ENCODE data around the gene AURKAIP1. TPM values are rescaled to one million over a fixed set of nuclear protein-coding genes. Genes with fewer than 3 reads are reported as not detected.
A peak's percentile ranks its signal among the peaks of the same experiment; 100 is the strongest.
"Not testable (repeated sequence)": the region's sequence is repeated elsewhere in the genome, so short reads cannot be mapped to it uniquely, and the experiment has no call there.

The AURKAIP1 gene
- total and polyA plus RNA-seq, 2 donors (not counting 1 experiment from before 2014, with no cell fraction given): 42.2 to 85.2 TPM

DNA sequence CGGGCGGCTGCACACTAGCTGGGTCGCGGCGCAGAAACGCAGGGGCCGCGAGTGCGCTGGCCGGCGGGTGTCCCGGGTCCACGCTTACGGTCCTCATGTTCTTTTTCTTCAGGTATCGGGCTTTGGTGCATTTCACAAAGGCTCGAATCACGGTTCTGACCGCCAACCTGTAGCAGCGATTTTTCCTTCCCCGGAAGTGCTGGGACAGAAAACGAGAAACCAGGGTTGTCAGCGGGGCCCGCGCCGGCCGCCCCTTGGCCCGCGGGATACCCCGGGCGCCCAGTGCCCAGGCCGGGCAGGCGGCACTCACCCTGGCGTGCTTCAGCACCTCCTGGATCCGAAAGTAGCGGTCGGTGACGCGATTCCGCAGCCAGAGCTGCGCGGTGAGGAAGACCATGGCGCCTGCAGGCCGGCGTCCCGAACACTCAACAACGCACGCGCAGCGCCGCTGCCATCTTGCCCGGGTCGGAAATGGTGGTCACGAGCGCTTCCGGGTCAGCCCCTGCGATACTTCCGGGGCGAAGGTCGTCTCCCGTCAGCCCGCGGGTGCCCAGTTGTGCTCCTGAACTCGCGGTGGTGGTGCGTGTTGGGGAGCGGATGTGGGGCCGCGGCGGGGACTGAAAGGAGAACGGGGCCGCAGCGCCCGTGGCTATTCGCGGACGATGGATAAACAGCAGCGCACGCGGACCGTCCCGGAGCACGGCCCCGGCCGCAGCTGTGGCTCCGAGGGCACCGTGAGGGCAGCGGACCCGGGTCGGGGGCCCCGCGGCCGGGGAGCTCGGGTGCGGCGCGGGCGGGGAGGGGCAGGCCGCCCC lies 32.0 kb upstream of the AURKAIP1 start, which contains the start of gene MRPL20:
MRPL20 (minus strand) TSS at position 473 of the 815 bp plus-strand sequence; CDS start at position 397, 76 bp downstream.
- H3K9me3 ChIP-seq (ENCODE audit: control insufficient read depth, insufficient read depth, low read depth, low read length): no peaks in the 10 kb centered on the region
- peak within 1 kb of the TSS; percentile 95 for H3K9ac ChIP-seq (ENCODE audit: insufficient read depth, low read length)
- H3K27ac ChIP-seq (ENCODE audit: insufficient read depth, low read length): peak within 1 kb of the TSS; percentile 73
- H3K4me1 ChIP-seq (ENCODE audit: control insufficient read depth, extremely low read depth, insufficient read depth, low read length): peaks cover 3% of the 10 kb centered on the region
- no peak for TF ChIP-seq EZH2 (IDR thresholded peaks at IDR 0.05; ENCODE audit: low read length, missing control alignments)
- TF ChIP-seq CTCF (conservative IDR thresholded peaks at IDR 0.05 in 1 of 2, IDR thresholded peaks at IDR 0.05 in 1 of 2; ENCODE audit: low read depth in 1 of 2, low read length in 2 of 2): no peak
- peaks cover 11% of the 10 kb centered on the region for H3K36me3 ChIP-seq (ENCODE audit: control insufficient read depth, insufficient read depth, low read length)
- H2AFZ ChIP-seq (ENCODE audit: low read length): peak within 1 kb of the TSS; percentile 68
- H3K4me2 ChIP-seq (ENCODE audit: extremely low read depth, insufficient read depth, low read length): peak within 1 kb of the TSS; percentile 81
- DNase-seq (ENCODE audit: low read depth in 2 of 2): peak; percentile 86 to 88
- peaks cover 52% of the 10 kb centered on the region for H3K79me2 ChIP-seq (ENCODE audit: control insufficient read depth, insufficient read depth, low read length)
- no peaks in the 10 kb centered on the region for H3K27me3 ChIP-seq (ENCODE audit: control insufficient read depth, insufficient read depth, low read length)
- H3K4me3 ChIP-seq (replicated peaks in 1 of 4; ENCODE audit: control extremely low read depth in 1 of 4, insufficient read depth in 1 of 4, low read depth in 3 of 4, low read length in 4 of 4): peak within 1 kb of the TSS; percentile 82 to 94 (median 92)
- H4K20me1 ChIP-seq (ENCODE audit: control insufficient read depth, extremely low read depth, insufficient read depth, low read length): no peaks in the 10 kb centered on the region

DNA sequence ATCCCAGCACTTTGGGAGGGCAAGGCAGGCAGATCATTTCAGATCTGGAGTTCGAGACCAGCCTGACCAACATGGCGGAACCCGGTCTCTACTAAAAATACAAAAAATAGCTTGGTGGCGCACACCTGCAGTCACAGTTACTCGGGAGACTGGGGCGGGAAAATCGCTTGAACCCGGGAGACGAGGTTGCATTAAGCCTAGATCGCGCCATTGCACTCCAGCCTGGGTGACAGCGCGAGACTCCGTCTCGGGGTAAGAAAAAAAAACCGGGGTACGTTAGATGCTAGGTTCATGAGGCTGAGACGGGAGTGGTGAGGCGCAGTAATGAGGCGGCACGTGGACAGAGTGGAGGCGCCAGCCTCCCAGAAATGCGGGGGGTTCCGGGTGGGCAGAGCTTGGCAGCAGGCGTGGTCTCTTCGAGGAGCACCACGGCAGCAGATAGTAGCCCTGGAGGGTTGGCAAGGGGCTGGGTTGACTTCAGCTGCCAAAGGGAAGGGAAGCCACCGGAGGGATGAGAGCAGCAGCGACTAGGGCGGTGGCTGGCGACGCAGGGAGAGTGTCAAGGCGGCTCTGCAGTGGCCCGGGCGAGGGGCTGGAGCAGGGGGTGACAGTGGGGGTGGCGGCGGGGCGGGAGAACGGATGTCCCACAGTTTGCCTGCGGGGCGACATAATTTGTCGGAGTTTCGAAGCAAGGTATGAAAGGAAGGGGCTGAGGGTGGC lies 31.3 kb upstream of the AURKAIP1 start:
- H3K36me3 ChIP-seq (ENCODE audit: control insufficient read depth, insufficient read depth, low read length): peaks cover 15% of the 10 kb centered on the region
- H3K9me3 ChIP-seq (ENCODE audit: control insufficient read depth, insufficient read depth, low read depth, low read length): no peaks in the 10 kb centered on the region
- H3K27me3 ChIP-seq (ENCODE audit: control insufficient read depth, insufficient read depth, low read length): no peaks in the 10 kb centered on the region
- TF ChIP-seq EZH2 (IDR thresholded peaks at IDR 0.05; ENCODE audit: low read length, missing control alignments): no peak
- TF ChIP-seq CTCF (conservative IDR thresholded peaks at IDR 0.05 in 1 of 2, IDR thresholded peaks at IDR 0.05 in 1 of 2; ENCODE audit: low read depth in 1 of 2, low read length in 2 of 2): no peak
- peak overlapping the region; percentile 82 to 94 (median 92) for H3K4me3 ChIP-seq (replicated peaks in 1 of 4; ENCODE audit: control extremely low read depth in 1 of 4, insufficient read depth in 1 of 4, low read depth in 3 of 4, low read length in 4 of 4)
- H2AFZ ChIP-seq (ENCODE audit: low read length): no peak overlapping the region
- peaks cover 3% of the 10 kb centered on the region for H3K4me1 ChIP-seq (ENCODE audit: control insufficient read depth, extremely low read depth, insufficient read depth, low read length)
- no peaks in the 10 kb centered on the region for H4K20me1 ChIP-seq (ENCODE audit: control insufficient read depth, extremely low read depth, insufficient read depth, low read length)
- H3K4me2 ChIP-seq (ENCODE audit: extremely low read depth, insufficient read depth, low read length): peak overlapping the region; percentile 81
- H3K79me2 ChIP-seq (ENCODE audit: control insufficient read depth, insufficient read depth, low read length): peaks cover 57% of the 10 kb centered on the region
- H3K9ac ChIP-seq (ENCODE audit: insufficient read depth, low read length): peak overlapping the region; percentile 95
- DNase-seq (ENCODE audit: low read depth in 2 of 2): no peak
- H3K27ac ChIP-seq (ENCODE audit: insufficient read depth, low read length): peak overlapping the region; percentile 73

- Histone ChIP-seq H2AFZ (ENCODE audit: low read length) (no peak overlapping the region), H3K9ac (ENCODE audit: insufficient read depth, low read length) (no peak overlapping the region), H3K9me3 (ENCODE audit: control insufficient read depth, insufficient read depth, low read depth, low read length) (no peaks in the 10 kb centered on the region), H3K27ac (ENCODE audit: insufficient read depth, low read length) (no peak overlapping the region), H4K20me1 (ENCODE audit: control insufficient read depth, extremely low read depth, insufficient read depth, low read length) (no peaks in the 10 kb centered on the region), H3K4me1 (ENCODE audit: control insufficient read depth, extremely low read depth, insufficient read depth, low read length) (peaks cover 14% of the 10 kb centered on the region), H3K4me2 (ENCODE audit: extremely low read depth, insufficient read depth, low read length) (no peak overlapping the region), H3K79me2 (ENCODE audit: control insufficient read depth, insufficient read depth, low read length) (peaks cover 72% of the 10 kb centered on the region), H3K4me3 (replicated peaks in 1 of 4; ENCODE audit: control extremely low read depth in 1 of 4, insufficient read depth in 1 of 4, low read depth in 3 of 4, low read length in 4 of 4) (no peak overlapping the region), H3K36me3 (ENCODE audit: control insufficient read depth, insufficient read depth, low read length) (peaks cover 25% of the 10 kb centered on the region), H3K27me3 (ENCODE audit: control insufficient read depth, insufficient read depth, low read length) (no peaks in the 10 kb centered on the region)
- no peak for DNase-seq (ENCODE audit: low read depth in 2 of 2)
- TF ChIP-seq CTCF (conservative IDR thresholded peaks at IDR 0.05 in 1 of 2, IDR thresholded peaks at IDR 0.05 in 1 of 2; ENCODE audit: low read depth in 1 of 2, low read length in 2 of 2) (no peak), EZH2 (IDR thresholded peaks at IDR 0.05; ENCODE audit: low read length, missing control alignments) (no peak)
Measured at GRCh38 chr1:1403653-1404052, 28.6 kb upstream of the AURKAIP1 start.

- not testable (repeated sequence) for H3K4me2 ChIP-seq (ENCODE audit: extremely low read depth, insufficient read depth, low read length); H3K9me3 ChIP-seq (ENCODE audit: control insufficient read depth, insufficient read depth, low read depth, low read length); DNase-seq (ENCODE audit: low read depth in 2 of 2); H3K27ac ChIP-seq (ENCODE audit: insufficient read depth, low read length); H3K4me3 ChIP-seq (replicated peaks in 1 of 4; ENCODE audit: control extremely low read depth in 1 of 4, insufficient read depth in 1 of 4, low read depth in 3 of 4, low read length in 4 of 4); H2AFZ ChIP-seq (ENCODE audit: low read length); H4K20me1 ChIP-seq (ENCODE audit: control insufficient read depth, extremely low read depth, insufficient read depth, low read length); H3K9ac ChIP-seq (ENCODE audit: insufficient read depth, low read length); H3K27me3 ChIP-seq (ENCODE audit: control insufficient read depth, insufficient read depth, low read length)
- Histone ChIP-seq H3K36me3 (ENCODE audit: control insufficient read depth, insufficient read depth, low read length) (peaks cover 26% of the 10 kb centered on the region), H3K4me1 (ENCODE audit: control insufficient read depth, extremely low read depth, insufficient read depth, low read length) (peaks cover 15% of the 10 kb centered on the region), H3K79me2 (ENCODE audit: control insufficient read depth, insufficient read depth, low read length) (peaks cover 72% of the 10 kb centered on the region)
Measured at GRCh38 chr1:1402901-1403392, 27.9 kb upstream of the AURKAIP1 start.
